HG03457 (cell line): Measurements from ENCODE around the gene ME1.
"Not testable (repeated sequence)": the region's sequence is repeated elsewhere in the genome, so short reads cannot be mapped to it uniquely, and the experiment has no call there.

ENCODE experiments used
- ATAC-seq: cut with Tn5 transposase; IDR thresholded peaks from one replicate; pipeline ENCODE4 v1.9.1; 2021; ENCODE audit warnings: moderate number of reproducible peaks; ENCODE audit not compliant: unreplicated experiment

ME1 gene

DNA sequence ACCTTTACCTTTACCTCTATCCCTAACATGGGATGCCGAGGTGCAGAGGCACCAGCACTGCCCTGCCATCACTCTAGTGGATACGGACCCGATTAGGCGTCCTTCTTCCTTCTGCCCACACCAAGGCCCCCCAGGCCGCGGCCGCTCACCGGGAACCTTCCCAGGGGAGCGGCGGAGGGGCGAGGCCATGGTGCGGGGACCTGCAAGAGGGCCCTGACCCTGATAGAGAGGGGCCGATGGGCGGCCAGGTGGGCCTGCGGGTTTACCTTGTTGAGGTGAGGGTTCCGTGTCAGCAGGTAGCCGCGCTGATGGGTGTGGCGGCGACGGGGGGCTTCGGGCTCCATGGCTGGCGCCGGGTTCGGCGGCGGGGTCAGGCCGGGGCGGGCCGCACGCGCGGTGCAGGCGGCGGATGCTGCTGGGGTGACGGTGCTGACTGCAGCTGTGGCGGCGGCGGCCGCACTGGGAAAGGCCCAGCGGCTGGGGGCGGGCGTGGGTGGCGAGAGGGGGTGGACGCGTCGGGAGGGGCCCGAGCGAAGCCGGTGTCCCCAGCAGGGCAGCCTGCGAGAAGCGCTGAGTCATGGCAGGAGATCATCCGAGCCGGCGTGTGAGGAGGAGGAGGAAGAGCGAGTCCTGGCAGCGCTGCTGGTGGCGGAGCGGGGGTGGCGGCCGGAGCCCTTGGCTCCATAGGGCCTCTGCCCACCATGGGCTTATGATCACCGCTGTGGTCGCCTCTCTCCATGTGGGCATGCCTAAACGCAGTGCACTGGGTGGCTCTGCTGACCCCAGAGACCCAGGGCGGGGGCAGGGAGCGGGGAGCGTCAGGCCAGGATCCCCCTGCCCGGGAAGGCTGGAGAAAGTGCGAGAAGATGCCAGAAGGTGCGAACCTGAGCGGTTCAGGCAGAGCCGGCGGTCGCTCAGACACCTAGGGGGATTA, at the start of gene ME1:
Gene ME1 (minus strand): TSS at position 441 of the 934 bp plus-strand sequence. CDS start 97 bp downstream, at position 344.
- ATAC-seq = peak; percentile 86

DNA sequence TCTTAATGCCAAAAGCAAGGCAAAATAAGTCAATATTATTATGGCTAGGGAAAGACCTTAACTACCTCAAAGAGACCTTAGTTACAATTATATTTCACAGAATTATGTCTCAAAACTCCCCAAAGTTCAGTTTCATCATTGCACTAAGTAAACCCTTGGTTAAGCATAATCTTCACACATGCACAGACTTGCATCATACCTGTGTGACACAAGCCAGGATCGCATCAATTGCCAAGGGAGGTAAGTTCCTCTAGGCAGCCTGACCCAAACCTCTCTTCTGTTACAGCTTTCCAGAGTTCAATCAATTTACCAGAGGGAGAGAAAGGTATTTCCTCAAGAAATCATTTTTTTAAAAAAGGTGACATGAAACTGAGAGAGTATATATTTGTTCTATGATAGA, 49.6 kb upstream of the ME1 start:
- no peak for ATAC-seq

DNA sequence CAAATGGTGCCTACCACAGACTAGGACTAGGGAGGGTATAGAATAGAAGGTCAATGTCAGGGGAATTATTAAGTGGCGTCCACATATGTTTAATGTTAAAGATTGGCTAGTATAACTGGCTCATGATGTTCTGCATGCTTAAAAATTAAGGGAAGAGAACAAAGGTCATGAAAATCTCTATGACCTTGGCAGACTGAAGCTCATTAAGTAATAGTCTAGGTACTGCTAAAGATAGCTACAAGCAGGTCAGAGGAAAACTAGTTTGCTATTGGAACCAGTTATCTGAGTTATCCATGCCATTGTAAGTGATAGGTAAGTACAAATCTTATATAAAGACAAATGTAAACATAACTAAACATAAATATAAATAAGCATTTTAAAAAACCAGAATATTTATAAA, 48.5 kb upstream of the ME1 start:
- ATAC-seq = no peak

DNA sequence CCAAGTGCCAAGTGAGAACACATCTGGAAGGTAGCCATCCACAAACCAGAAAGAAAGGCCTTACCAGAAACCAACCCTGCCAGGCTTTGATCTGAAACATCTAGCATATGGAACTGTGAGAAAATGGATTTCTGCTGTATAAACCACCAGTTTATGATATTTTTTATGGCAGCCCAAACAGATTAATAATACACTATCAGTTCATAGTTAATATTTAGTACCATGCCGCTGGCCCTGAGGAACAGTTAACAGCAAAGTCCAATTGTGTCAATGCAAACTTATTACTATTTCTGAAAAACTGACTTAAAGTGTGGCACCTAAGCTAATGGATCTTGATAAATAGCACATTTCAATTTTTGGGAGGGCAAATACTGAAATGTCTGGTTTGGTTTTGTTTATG, 46.1 kb upstream of the ME1 start:
- ATAC-seq = no peak

DNA sequence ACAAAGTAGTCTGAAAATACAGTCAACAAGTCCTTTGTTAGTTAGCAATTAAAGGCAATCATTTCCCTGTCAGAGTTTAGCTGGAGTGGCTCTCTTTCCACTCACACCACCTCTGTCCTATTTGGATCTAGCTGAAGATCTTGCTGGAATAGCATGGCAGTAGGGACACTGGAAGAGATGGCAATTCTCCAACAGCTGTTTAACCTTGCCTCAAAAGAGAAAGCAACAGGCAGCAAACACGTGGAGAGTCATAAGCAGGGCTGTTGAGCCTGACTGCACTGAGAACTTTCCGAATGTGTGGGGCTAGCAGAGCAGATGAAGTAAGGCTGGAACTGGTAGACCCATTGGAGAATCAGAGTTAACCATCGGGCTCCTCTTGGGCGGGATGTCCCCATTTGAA, 43.5 kb upstream of the ME1 start:
- no peak for ATAC-seq

DNA sequence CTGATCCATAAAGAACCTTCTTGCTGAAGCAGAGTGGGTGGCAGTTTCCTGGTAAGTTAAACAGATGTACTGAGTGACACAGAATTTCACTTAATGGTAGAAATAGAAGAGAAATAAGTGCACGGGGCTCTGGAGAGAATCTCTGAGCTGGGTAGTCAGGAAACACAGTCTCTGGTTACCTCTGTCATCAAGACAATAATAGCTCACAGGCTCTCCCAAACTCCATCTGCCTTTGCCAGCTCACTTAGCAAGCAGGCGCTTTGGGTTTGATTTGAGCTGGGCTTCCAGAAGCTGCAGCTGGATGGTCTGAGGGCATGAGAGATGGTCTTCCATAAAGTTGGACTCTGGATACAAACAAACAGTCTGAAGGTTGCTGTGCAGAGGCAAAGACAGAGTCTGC, 41.9 kb upstream of the ME1 start:
- ATAC-seq = no peak

DNA sequence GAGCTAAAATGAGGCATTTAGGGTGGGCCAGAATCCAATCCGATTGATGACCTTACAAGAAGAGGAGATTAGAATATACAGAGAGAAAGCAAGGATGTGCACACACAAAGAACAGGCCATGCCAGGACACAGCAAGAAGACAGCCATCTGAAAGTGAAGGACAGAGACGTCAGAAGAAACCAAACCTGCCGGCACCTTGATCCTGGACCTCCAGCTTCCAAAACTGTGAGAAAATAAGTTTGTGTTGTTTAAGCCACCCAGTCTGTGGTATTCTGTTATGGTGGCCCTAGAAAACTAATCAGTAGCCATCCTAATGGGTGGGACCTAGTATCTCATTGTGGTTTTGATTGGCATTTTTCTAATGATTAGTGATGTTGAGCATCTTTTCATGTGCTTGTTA, 39.7 kb upstream of the ME1 start:
- no peak for ATAC-seq

DNA sequence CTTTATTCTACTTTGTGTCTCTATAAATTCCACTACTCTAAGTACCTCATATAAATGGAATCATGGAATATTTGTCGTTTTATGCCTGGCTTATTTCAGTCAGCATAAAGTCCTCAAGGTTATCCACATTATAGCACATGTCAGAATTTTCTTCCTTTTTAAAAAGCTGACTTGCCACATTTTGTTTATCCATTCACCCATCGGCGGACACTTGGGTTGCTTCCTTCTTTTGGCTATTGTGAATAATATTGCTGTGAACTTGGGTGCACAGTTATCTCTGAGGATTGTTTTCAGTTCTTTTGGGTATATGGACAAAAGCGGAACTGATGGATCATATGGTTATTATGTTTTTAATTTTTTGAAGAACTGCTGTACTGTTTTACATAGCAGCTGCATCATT, 39.1 kb upstream of the ME1 start:
- no peak for ATAC-seq

DNA sequence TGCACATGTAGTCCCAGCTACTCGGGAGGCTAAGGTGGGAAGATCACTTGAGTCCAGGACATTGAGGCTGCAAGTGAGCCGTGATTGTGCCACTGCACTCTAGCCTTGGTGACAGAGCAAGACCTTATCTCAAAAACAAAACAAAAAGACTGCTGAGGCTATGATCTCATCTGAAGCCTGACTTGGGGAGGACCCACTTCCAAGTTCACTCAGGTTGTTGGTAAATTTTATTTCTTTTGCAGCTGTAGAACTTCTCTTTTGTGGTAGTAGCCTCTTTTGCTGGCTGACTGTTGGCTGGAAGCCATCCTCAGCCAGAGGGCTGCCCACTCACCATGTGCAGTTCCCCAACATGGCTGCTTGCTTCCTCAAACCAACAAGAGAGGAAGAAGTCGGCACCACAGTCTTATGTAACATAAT, 36.8 kb upstream of the ME1 start:
- no peak for ATAC-seq

DNA sequence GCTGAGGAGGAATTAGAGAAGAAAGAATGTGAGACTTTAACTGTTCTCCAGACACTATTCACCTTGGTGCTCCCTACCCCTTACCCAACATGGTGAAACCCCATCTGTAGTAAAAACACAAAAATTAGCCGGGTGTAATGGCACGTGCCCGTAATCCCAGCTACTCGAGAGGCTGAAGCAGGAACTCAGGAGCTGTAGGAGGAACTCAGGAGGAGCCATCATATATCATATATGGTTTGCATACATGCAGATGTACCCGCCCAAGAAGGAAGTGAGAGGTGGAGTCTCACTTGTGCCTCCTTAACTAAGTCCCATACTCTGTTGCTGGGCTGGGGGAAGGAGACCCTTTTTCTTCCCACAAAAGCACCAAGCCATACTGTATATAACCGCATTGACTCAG, 35.5 kb upstream of the ME1 start:
- ATAC-seq = no peak

DNA sequence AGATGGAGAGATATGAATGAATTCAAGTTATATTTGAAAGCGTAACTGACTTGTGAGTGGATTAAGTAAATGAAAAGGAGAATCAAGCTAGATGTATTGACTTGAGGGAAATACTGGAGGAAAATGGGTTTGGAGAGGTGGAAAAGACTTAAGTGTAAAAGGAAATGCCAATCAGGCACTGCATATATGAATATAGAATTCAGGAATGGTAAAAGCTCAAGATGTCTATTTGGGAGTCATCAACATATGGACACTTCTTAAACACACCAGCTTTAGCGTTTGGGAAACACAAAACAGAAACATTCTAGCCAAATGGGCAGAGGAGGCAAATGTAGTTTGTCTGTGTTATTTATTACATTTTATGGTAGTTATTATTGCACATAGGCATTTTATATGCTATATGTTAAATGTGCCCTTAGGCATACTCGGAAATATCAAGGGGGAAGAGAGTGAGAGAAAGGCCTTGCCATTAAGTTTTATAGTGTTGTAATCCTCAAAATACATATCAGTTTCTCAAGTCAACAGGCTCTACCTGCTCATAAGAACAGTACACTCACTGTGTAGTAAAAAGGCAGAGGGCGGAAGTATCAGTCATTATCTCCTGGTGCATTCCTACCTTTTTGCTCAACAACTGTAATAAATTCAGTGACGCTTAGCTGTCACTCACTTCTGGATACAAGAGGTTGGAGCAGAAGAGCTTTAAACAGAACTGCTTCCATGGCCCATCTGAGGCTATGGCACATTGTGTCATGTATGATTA, 33.7 kb upstream of the ME1 start:
- no peak for ATAC-seq

DNA sequence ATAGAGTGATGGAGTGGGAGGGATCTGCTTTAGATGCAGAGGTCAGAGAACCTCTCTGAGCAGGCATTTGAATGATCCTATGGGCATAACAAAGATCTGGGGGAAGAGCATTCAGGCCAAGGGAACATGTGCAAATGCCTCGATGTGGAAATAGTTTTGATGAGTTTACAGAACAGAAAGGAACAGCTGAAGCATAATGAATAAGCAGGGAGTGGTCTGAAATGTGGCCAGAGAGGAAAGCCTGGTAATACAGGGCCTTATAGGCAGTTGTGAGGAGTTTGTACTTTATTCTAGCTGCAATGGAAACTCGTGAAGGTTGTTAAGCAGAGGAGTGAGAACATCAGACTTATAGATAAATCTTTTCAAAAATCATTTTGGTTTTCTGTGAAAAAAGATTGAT, 33.0 kb upstream of the ME1 start:
- no peak for ATAC-seq

DNA sequence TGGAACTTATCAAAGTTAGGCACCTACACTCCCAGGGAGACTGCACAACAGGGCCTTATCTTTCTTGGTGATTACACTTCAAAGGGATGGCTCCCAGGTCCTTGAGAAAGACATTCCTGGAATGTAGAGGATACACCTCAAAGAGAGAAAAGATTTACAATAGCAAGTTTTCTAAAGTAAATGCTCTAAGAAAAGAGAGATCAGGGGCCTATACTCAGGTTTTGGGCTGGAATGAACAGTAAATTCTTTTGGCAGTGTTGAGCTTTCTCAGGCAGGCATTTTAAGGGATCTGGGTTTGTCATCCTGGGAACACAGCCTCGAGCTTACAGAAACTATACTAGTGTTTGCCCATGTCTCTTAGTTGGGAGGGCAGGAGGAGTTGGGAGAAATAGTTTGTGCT, 31.7 kb upstream of the ME1 start:
- ATAC-seq = no peak

DNA sequence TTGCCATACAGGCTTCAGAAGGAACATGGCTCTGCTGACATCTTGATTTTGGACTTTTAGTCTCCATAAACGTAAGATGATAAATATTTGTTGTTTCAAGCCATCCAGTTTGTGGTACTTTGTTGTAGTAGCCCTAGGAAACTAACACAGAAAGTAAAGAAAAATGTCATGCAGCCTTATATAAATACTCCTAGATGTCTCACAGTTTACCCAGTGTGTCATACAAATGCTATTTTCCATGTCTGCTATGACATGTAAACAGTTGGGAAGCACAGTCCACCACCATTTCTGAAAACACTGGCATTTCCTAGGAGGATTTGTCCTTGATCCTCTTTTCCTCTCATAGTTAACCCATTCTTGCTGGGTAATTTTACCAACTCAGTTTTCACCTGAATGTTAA, 30.6 kb upstream of the ME1 start:
- ATAC-seq = no peak

DNA sequence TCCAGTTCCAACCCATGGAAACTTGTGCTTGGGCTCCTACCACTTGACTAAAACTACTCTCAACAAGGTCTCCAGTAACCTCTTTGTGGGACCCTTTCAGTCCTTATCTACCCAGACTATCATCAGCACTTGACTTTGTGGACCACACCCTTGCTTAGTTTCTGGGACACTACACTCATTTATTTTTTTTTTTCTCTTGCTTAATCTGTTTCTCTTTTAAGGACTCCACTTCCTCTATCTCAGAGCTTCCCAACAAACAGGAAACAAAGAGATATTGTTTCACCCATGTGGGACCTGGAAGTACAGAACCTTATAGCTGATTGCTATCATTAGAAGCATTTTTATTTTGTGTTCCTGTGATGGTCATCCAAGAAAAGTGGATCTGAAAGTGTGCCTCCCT, 28.8 kb upstream of the ME1 start:
- no peak for ATAC-seq

DNA sequence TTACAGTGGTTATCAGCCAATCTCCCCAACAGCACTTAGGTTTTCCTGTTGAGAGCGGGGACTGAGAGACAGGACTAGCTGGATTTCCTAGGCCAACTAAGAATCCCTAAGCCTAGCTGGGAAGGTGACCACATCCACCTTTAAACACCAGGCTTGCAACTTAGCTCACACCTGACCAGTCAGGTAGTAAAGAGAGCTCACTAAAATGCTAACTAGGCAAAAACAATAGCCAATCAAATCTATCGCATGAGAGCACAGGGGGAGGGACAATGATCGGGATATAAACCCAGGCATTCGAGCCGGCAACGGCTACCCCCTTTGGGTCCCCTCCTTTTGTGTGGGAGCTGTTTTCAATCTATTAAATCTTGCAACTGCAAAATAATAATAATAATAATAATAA, 19.2 kb upstream of the ME1 start:
- not testable (repeated sequence) for ATAC-seq

DNA sequence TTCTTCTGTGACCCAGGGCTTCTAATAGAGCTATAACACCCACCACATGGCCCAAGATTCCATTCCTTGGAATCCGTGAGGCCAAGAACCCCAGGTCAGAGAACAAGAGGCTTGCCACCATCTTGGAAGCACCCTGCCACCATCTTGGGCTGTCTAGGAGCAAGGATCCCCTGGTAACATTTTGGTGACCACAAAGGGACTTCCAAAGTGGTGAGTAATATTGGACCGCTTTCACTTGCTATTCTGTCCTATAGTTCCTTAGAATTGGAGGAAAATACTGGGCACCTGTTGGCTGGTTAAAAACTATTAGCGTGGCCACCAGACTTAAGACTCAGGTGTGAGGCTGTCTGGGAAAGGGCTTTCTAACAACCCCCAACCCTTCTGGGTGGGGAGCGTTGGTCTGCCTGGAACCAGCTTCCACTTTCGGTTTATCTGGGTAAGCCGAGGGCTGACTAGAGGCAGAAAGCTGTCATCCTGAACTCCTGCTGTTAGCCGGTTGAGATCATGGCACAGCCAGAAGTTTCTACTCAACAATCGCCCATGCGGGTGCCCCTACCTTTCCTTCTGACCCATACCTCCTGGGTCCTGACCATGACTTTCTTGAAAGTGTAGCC, 13.3 kb upstream of the ME1 start:
- not testable (repeated sequence) for ATAC-seq

DNA sequence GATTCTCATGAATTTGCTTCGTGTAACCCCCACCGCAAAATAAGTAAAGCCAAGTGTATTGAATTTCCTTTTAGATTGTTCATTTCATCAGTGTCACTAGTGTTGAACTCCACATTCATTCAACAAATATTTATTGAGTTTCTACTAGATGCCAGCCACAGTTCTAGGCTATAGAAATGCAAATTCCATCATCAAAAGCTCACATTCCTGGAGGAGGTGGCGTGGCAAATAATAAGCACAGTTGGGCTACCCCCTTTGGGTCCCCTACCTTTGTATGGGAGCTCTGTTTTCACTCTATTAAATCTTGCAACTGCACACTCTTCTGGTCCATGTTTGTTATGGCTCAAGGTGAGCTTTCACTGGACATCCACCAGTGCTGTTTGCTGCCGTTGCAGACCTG, 12.7 kb upstream of the ME1 start:
- ATAC-seq = no peak

DNA sequence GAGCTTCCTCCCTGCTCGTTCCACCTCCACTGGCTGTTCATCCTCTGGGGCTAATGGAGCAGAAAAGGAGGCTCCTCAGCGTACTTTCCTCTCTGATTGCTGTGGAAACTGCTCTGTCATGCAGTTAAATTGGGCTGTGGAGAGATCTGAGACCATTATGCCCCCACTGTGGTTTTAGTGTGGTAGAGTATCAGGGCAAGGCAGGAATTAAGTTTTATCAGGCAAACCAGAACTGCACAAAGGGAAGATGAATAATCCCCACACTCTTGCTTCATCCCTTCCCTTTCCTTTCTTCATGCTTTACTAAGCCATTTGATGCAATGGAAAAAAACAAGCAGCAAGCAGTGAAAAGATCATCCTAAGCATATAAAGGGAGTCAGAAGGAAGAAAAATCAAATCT, 11.9 kb upstream of the ME1 start:
- no peak for ATAC-seq

DNA sequence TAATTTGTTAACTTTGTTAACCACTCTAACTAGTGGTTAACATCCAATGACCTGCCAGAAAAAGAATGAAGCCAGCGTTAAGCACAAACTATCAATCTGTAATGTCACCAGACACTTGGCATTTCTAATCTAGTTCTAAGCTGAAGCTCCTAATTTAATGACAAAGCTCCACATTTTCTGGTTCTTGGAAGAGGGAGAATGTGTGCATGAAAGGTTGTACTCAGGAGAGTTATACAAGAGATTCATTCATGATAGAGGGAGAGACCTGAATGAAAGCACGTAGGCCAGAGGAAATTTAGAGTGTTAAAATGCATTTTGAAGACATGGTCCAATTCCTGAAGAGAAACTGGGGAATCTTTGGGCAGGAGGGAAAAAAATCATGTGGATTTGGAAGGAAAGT, 8.3 kb upstream of the ME1 start:
- ATAC-seq = no peak

DNA sequence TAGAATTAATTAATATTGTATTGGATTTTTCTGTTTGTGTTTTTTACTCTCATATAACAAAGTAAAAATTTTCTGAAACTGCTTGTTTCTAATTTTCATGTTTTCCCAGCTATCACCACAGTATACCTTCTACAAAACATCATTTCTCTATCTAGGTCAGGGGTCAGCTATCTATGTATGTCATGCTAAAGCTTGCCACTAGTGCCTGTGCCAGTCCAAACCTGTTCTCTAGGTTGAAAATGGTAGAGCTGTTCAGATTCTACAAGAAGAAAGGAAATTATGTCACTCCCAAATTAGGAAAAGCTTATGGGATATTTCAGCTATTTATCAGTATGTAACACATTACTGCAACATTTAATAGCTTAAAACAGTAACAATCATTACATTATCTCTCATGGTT, 5.8 kb upstream of the ME1 start:
- ATAC-seq = no peak

DNA sequence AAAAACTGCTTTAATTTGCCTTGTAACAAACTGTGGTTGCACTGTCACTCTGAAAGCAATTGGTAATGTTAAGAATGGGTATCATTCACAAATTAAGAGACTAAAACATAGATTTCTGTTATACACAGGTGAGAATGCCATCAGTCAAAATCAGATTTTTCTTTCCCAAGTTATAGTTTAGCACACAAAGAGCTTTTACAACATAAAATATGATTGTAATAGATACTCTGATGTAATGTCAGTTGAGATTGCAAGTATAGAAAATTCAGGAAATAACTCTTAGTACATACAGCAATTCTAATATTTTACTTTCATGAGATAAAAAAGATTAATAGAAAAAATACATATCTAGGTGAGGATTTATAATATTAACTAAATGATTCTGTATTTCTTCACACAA, 2.3 kb upstream of the ME1 start:
- no peak for ATAC-seq
